Tibial nerve (tissue), 4 donors: ENCODE data around the gene NRXN2. TPM values are rescaled to one million over a fixed set of nuclear protein-coding genes. Genes with fewer than 3 reads are reported as not detected.

Experiments used
- DNase-seq, 2 donors: peaks; one replicate each; pipeline ENCODE4 v3.0.0-alpha.2; 2019; ENCODE audit warnings: low spot score in 2 of 2
- H3K27ac ChIP-seq, 4 donors: fragments of 200-600 bp; sonication (generic) in 3 of 4; one replicate each; pipeline ENCODE4 v1.5.1; 2017 to 2019; ENCODE audit warnings: mild to moderate bottlenecking in 1 of 4
- H3K27me3 ChIP-seq, 2 donors: fragments of 200-600 bp; sonication (generic) in 1 of 2; one replicate each; pipeline versions ENCODE4 v1.5.1 to v1.6.0; 2017 to 2019
- H3K36me3 ChIP-seq, 3 donors: fragments of 200-600 bp; sonication (generic); one replicate each; pipeline ENCODE4 v1.5.1; 2018 to 2019
- H3K4me1 ChIP-seq, 4 donors: fragments of 200-600 bp; sonication (generic) in 3 of 4; one replicate each; pipeline ENCODE4 v1.5.1; 2017 to 2019
- H3K4me3 ChIP-seq, 4 donors: fragments of 200-600 bp; sonication (generic) in 3 of 4; one replicate each; pipeline ENCODE4 v1.5.1; 2017 to 2019; ENCODE audit warnings: mild to moderate bottlenecking in 1 of 4, moderate library complexity in 1 of 4
- H3K9me3 ChIP-seq, 4 donors: fragments of 200-600 bp; sonication (generic) in 3 of 4; one replicate each; pipeline ENCODE4 v1.5.1; 2017 to 2019
- CTCF ChIP-seq, 5 experiments: fragments of 200-600 bp in 3 of 5; fragments of 450-650 bp in 2 of 5; sonication (generic) in 3 of 5; IDR thresholded peaks; one replicate each; pipeline ENCODE4 v1.5.1; 2016 to 2019; ENCODE audit warnings: antibody characterized with exemption in 5 of 5, mild to moderate bottlenecking in 3 of 5, moderate library complexity in 2 of 5
- EP300 ChIP-seq, 2 donors: sonication (generic); formaldehyde crosslinking; IDR thresholded peaks; one replicate each; pipeline ENCODE4 v1.6.1; 2017; ENCODE audit warnings: antibody characterized with exemption in 2 of 2, mild to moderate bottlenecking in 1 of 2
- POLR2A ChIP-seq, 2 donors: fragments of 450-650 bp; IDR thresholded peaks; one replicate each; pipeline ENCODE4 v1.6.1; 2017; ENCODE audit warnings: antibody characterized with exemption in 2 of 2, mild to moderate bottlenecking in 2 of 2, moderate library complexity in 2 of 2
- whole genome bisulfite sequencing, 2 donors: methylation state at CpG; one replicate each; pipeline ENCODE4 v1.1.5; 2018; 5-methylcytosine and 5-hydroxymethylcytosine counted together
- total RNA-seq, 4 donors: library from RNA; depleted of rRNA; stranded (reverse); fragments of >200 nt; gene quantifications; one replicate each; pipeline ENCODE4 v1.1.0, GENCODE V29; 2016

NRXN2 gene
- total RNA-seq, 4 donors from 2014 or later: 1.7 to 25.5 (median 8.7) TPM

- peaks cover 0 to 31% of the 10 kb centered on the region in 2 donors for H3K27me3 ChIP-seq
- DNase-seq: no peak
- H3K36me3 ChIP-seq: no peaks in the 10 kb centered on the region
- H3K9me3 ChIP-seq: no peaks in the 10 kb centered on the region
- no peak for TF ChIP-seq POLR2A (IDR thresholded peaks at IDR 0.05)
- TF ChIP-seq EP300 (IDR thresholded peaks at IDR 0.05): no peak
- no peak for TF ChIP-seq CTCF (IDR thresholded peaks at IDR 0.05)
- no peak overlapping the region for H3K27ac ChIP-seq
- no peaks in the 10 kb centered on the region for H3K4me1 ChIP-seq
- H3K4me3 ChIP-seq: no peak overlapping the region
- WGBS, 2 donors: 93 to 96% methylated on average over 5 of the region's 5 CpGs
Observed at GRCh38 chr11:64695548-64695947, 27.4 kb downstream of the NRXN2 start.

DNA sequence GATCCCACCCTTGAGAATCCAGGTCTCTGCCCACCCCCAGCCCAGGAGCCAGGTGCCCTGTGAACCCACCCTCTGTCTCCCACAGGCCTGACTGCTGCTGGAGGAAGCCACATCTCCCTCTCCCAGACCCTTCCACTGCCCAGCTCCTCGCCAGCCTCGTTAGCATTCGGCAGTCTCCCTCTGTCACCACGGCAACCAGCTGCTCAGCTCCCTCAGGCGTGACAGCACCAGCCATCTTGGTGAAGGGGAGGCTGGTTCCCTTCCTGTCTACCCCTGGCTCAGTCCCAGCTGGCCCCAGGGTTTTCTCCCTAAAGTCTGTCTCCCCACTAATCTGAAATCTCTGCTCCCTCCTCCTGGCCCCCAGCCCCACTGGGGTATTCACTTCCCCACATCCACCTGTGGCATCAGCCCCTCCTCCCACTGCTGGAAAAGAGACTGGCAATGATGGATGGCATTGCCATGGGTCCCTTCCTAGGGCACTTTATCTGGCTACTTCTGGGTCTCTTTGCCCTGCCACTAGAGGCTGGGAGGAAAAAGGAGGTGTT is 28.1 kb downstream of the NRXN2 start:
- no peaks in the 10 kb centered on the region for H3K9me3 ChIP-seq
- no peak overlapping the region for H3K27ac ChIP-seq
- H3K27me3 ChIP-seq: peaks cover 0 to 31% of the 10 kb centered on the region in 2 donors
- no peaks in the 10 kb centered on the region for H3K36me3 ChIP-seq
- DNase-seq: no peak
- no peak overlapping the region for H3K4me3 ChIP-seq
- H3K4me1 ChIP-seq: no peaks in the 10 kb centered on the region
- 25 to 41% methylated on average over 5 of the region's 5 CpGs for WGBS, 2 donors
- TF ChIP-seq CTCF (IDR thresholded peaks at IDR 0.05) (no peak), EP300 (IDR thresholded peaks at IDR 0.05) (no peak), POLR2A (IDR thresholded peaks at IDR 0.05) (no peak)

DNA sequence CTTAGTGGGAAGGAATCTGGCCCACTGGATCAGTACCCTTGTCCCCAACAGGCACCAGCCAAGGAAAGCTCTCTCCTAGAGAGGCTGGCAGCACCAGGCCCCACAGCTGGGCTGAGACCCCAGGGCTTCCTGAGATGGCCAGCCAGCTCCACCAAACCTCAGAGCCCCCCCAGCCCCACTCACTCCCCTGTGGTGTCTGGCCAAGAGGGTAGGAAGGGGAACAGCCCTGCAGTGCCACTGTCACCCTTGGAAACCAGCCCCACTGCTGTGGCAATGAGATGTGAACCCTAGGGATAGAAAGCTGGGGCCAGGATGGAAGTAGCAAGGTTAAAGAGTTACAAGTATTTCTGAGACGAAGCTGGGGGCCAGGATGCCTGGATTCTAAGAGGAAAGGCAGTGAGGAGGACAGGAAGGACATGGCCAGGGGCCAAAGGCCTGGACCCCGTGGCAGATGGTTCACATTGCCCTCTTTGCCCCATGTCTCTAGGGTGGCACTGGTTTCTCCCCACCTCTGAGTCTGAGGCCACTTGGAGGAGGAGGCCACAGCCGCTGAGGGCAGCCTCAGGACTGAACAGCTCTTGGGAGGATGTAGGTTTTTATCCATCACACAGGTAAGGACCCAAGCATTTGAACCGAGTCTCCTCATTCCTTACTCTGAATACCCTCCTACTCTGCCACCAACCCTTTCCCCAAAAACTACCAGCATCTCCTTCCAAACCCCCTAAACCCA is 28.8 kb downstream of the NRXN2 start:
- Histone ChIP-seq H3K9me3 (no peaks in the 10 kb centered on the region), H3K27me3 (peaks cover 0 to 31% of the 10 kb centered on the region in 2 donors), H3K4me3 (no peak overlapping the region), H3K36me3 (no peaks in the 10 kb centered on the region), H3K27ac (no peak overlapping the region), H3K4me1 (peaks cover 0 to 5% (median 0%) of the 10 kb centered on the region in 4 donors)
- DNase-seq: no peak
- TF ChIP-seq CTCF (IDR thresholded peaks at IDR 0.05) (no peak), POLR2A (IDR thresholded peaks at IDR 0.05) (no peak)
- 63 to 75% methylated on average over 4 of the region's 4 CpGs for WGBS, 2 donors

DNA sequence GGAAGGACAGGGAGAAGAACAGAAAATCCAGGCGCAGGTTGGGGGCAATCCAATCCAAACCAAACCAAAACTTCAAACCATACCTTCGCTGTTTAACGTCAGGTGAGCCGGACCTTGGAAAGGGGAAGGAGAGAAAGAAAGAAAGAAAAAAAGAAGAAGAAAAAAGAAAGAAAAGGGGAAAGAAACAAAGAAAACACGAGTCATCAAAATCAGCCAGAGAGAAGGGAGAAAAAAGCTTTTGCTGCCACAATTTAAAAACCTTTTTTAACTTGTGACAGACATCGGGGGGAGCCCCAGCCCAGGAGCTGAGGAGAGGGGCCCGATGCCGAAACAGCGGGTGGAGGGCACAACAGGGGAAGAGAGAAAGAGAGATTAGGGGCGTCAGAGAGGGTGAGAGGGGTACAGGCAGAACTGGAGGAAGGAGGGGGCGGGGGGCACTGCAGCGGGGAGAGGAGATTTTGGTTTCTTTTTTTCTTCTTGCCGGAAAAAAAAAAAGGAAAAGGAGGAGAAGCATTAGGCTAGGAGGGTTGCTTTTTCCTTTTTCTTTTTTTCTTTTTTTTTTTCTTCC is 30.1 kb downstream of the NRXN2 start:
- peaks cover 0 to 31% of the 10 kb centered on the region in 2 donors for H3K27me3 ChIP-seq
- DNase-seq: no peak
- no peaks in the 10 kb centered on the region for H3K9me3 ChIP-seq
- no peak overlapping the region for H3K27ac ChIP-seq
- H3K4me1 ChIP-seq: peaks cover 0 to 18% (median 9%) of the 10 kb centered on the region in 4 donors
- no peaks in the 10 kb centered on the region for H3K36me3 ChIP-seq
- TF ChIP-seq EP300 (IDR thresholded peaks at IDR 0.05) (no peak), CTCF (IDR thresholded peaks at IDR 0.05) (no peak), POLR2A (IDR thresholded peaks at IDR 0.05) (no peak)
- 20 to 25% methylated on average over 13 of the region's 13 CpGs for WGBS, 2 donors
- H3K4me3 ChIP-seq: no peak overlapping the region

DNA sequence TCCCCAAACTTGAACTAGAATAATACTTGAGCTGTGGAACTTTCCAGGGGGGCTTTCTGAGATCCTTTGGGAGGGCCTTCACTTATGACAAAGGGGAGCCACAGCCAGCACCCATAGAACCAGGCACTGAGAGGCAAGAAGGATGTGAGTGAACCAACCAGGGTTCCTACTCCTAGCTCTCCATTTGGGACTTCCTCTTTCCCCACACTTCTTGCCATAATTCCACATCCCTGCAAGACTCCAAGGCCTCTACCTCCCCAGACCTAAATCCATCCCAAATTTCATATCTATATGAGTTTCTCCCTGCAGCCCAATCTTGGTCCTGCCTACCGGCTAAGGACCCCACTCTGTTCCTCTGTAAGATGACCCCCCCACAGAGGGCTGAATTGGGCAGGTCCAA is 31.5 kb downstream of the NRXN2 start:
- H3K27me3 ChIP-seq: peaks cover 0 to 31% of the 10 kb centered on the region in 2 donors
- H3K4me1 ChIP-seq: peaks cover 0 to 29% (median 10%) of the 10 kb centered on the region in 4 donors
- no peak overlapping the region for H3K27ac ChIP-seq
- no peak overlapping the region for H3K4me3 ChIP-seq
- no peaks in the 10 kb centered on the region for H3K36me3 ChIP-seq
- no peak for DNase-seq
- TF ChIP-seq EP300 (IDR thresholded peaks at IDR 0.05): no peak
- TF ChIP-seq POLR2A (IDR thresholded peaks at IDR 0.05): no peak
- no peak for TF ChIP-seq CTCF (IDR thresholded peaks at IDR 0.05)
- H3K9me3 ChIP-seq: no peaks in the 10 kb centered on the region
- WGBS, 2 donors: 92 to 100% methylated on average over 1 of the region's 1 CpG
